ENCODE data around the gene SLC6A18.

The SLC6A18 gene

GRCh38 chr5:1178529-1179382 lies 46.4 kb upstream of the SLC6A18 start:
- no peak for TF ChIP-seq REST (IDR thresholded peaks at IDR 0.05; ENCODE audit: insufficient read depth in 1 of 2, low read depth in 2 of 2, low read length in 2 of 2)
- TF ChIP-seq POLR2AphosphoS5 (IDR thresholded peaks at IDR 0.05; ENCODE audit: low read depth, low read length), result no peak
- TF ChIP-seq SIN3A (IDR thresholded peaks at IDR 0.05; ENCODE audit: borderline replicate concordance, insufficient read depth, low read length), result no peak
- TF ChIP-seq TAF1 (IDR thresholded peaks at IDR 0.05; ENCODE audit: borderline replicate concordance, insufficient read depth, low read length), result no peak
- TF ChIP-seq FOXP2 (optimal IDR thresholded peaks at IDR 0.05; ENCODE audit: borderline replicate concordance, extremely low read depth, extremely low read length, insufficient read depth), result no peak

GRCh38 chr5:1179383-1179715 lies 45.8 kb upstream of the SLC6A18 start:
- TF ChIP-seq FOXP2 (optimal IDR thresholded peaks at IDR 0.05; ENCODE audit: borderline replicate concordance, extremely low read depth, extremely low read length, insufficient read depth), result no peak

GRCh38 chr5:1180096-1180495 lies 45.1 kb upstream of the SLC6A18 start:
- no peak for TF ChIP-seq REST (IDR thresholded peaks at IDR 0.05; ENCODE audit: insufficient read depth in 1 of 2, low read depth in 2 of 2, low read length in 2 of 2)

- TF ChIP-seq REST (IDR thresholded peaks at IDR 0.05; ENCODE audit: insufficient read depth in 1 of 2, low read depth in 2 of 2, low read length in 2 of 2) (no peak), POLR2AphosphoS5 (IDR thresholded peaks at IDR 0.05; ENCODE audit: low read depth, low read length) (no peak), TAF1 (IDR thresholded peaks at IDR 0.05; ENCODE audit: borderline replicate concordance, insufficient read depth, low read length) (no peak), SIN3A (IDR thresholded peaks at IDR 0.05; ENCODE audit: borderline replicate concordance, insufficient read depth, low read length) (no peak), FOXP2 (optimal IDR thresholded peaks at IDR 0.05; ENCODE audit: borderline replicate concordance, extremely low read depth, extremely low read length, insufficient read depth) (no peak)
Measured at GRCh38 chr5:1180841-1181271, 44.3 kb upstream of the SLC6A18 start.

GRCh38 chr5:1181451-1182359 lies 43.5 kb upstream of the SLC6A18 start:
- TF ChIP-seq POLR2AphosphoS5 (IDR thresholded peaks at IDR 0.05; ENCODE audit: low read depth, low read length) (no peak), FOXP2 (optimal IDR thresholded peaks at IDR 0.05; ENCODE audit: borderline replicate concordance, extremely low read depth, extremely low read length, insufficient read depth) (no peak), REST (IDR thresholded peaks at IDR 0.05; ENCODE audit: insufficient read depth in 1 of 2, low read depth in 2 of 2, low read length in 2 of 2) (no peak), SIN3A (IDR thresholded peaks at IDR 0.05; ENCODE audit: borderline replicate concordance, insufficient read depth, low read length) (no peak)

Measured in PFSK-1 (cell line).